Measurements from ENCODE around the gene POLR1H.
"Not testable (repeated sequence)": the region's sequence is repeated elsewhere in the genome, so short reads cannot be mapped to it uniquely, and the experiment has no call there.

POLR1H gene

GRCh38 chr6:30061092-30061857 is at the start of gene POLR1H:
Gene POLR1H (plus strand): TSS chr6:30061265. CDS start chr6:30061525, 260 bp downstream.
- peak within 1 kb of the TSS; percentile 12 to 95 (median 90) for H3K27ac ChIP-seq
- H3K4me3 ChIP-seq = peak within 1 kb of the TSS; percentile 59 to 92 (median 76)

- Histone ChIP-seq H3K4me3 (no peak overlapping the region), H3K27ac (no peak overlapping the region)
Observed at GRCh38 chr6:30013291-30013922, 47.7 kb upstream of the POLR1H start.

- no peak overlapping the region for H3K27ac ChIP-seq
Observed at GRCh38 chr6:30019819-30020218, 41.2 kb upstream of the POLR1H start.

GRCh38 chr6:30020626-30021025 is 40.4 kb upstream of the POLR1H start:
- H3K27ac ChIP-seq = no peak overlapping the region
- no peak overlapping the region for H3K4me3 ChIP-seq

More at GRCh38 chr6:30019819-30020218, 41.2 kb upstream of the POLR1H start:
- no peak overlapping the region for H3K4me3 ChIP-seq

- no peak overlapping the region for H3K27ac ChIP-seq
- no peak overlapping the region for H3K4me3 ChIP-seq
Observed at GRCh38 chr6:30022189-30022588, 38.9 kb upstream of the POLR1H start.

- H3K4me3 ChIP-seq = not testable (repeated sequence)
Observed at GRCh38 chr6:30022712-30023111, 38.4 kb upstream of the POLR1H start.

GRCh38 chr6:30025186-30025585 is 35.9 kb upstream of the POLR1H start:
- Histone ChIP-seq H3K27ac (no peak overlapping the region), H3K4me3 (no peak overlapping the region)

More at GRCh38 chr6:30022712-30023111, 38.4 kb upstream of the POLR1H start:
- not testable (repeated sequence) for H3K27ac ChIP-seq

- H3K27ac ChIP-seq = no peak overlapping the region
- H3K4me3 ChIP-seq = no peak overlapping the region
Observed at GRCh38 chr6:30029588-30029987, 31.5 kb upstream of the POLR1H start.

- no peak overlapping the region for H3K4me3 ChIP-seq
- no peak overlapping the region for H3K27ac ChIP-seq
Observed at GRCh38 chr6:30031381-30031780, 29.7 kb upstream of the POLR1H start.

- not testable (repeated sequence) for H3K4me3 ChIP-seq, H3K27ac ChIP-seq
Observed at GRCh38 chr6:30033440-30033839, 27.6 kb upstream of the POLR1H start.

- H3K27ac ChIP-seq = no peak overlapping the region
Observed at GRCh38 chr6:30035784-30036183, 25.3 kb upstream of the POLR1H start.

GRCh38 chr6:30037182-30037788 is 23.8 kb upstream of the POLR1H start:
- no peak overlapping the region for H3K4me3 ChIP-seq
- no peak overlapping the region for H3K27ac ChIP-seq

More at GRCh38 chr6:30035784-30036183, 25.3 kb upstream of the POLR1H start:
- H3K4me3 ChIP-seq = no peak overlapping the region

- no peak overlapping the region for H3K4me3 ChIP-seq
- no peak overlapping the region for H3K27ac ChIP-seq
Observed at GRCh38 chr6:30041221-30041620, 19.8 kb upstream of the POLR1H start.

GRCh38 chr6:30041821-30042220 is 19.2 kb upstream of the POLR1H start:
- no peak overlapping the region for H3K4me3 ChIP-seq
- H3K27ac ChIP-seq = no peak overlapping the region

GRCh38 chr6:30042476-30042875 is 18.6 kb upstream of the POLR1H start:
- no peak overlapping the region for H3K4me3 ChIP-seq
- H3K27ac ChIP-seq = no peak overlapping the region

- Histone ChIP-seq H3K4me3 (no peak overlapping the region), H3K27ac (no peak overlapping the region)
Observed at GRCh38 chr6:30042914-30043313, 18.2 kb upstream of the POLR1H start.

GRCh38 chr6:30043744-30044143 is 17.3 kb upstream of the POLR1H start:
- H3K27ac ChIP-seq = no peak overlapping the region
- H3K4me3 ChIP-seq = no peak overlapping the region

GRCh38 chr6:30044630-30045029 is 16.4 kb upstream of the POLR1H start:
- H3K27ac ChIP-seq = no peak overlapping the region

GRCh38 chr6:30047220-30047619 is 13.8 kb upstream of the POLR1H start:
- Histone ChIP-seq H3K27ac (no peak overlapping the region), H3K4me3 (no peak overlapping the region)

More at GRCh38 chr6:30044630-30045029, 16.4 kb upstream of the POLR1H start:
- no peak overlapping the region for H3K4me3 ChIP-seq

GRCh38 chr6:30053682-30054081 is 7.4 kb upstream of the POLR1H start:
- no peak overlapping the region for H3K27ac ChIP-seq
- no peak overlapping the region for H3K4me3 ChIP-seq

- no peak overlapping the region for H3K4me3 ChIP-seq
Observed at GRCh38 chr6:30055513-30055912, 5.6 kb upstream of the POLR1H start.

More at GRCh38 chr6:30055513-30055912, 5.6 kb upstream of the POLR1H start:
- H3K27ac ChIP-seq = no peak overlapping the region

Measured in skin epidermis (tissue), 12 donors.